22Rv1 (cell line): ENCODE measurements around the gene IMPDH1.
A peak's percentile ranks its signal among the peaks of the same experiment; 100 is the strongest.

Experiments used
- H3K27ac ChIP-seq: fragments of 450-650 bp; 2 replicates; pipeline ENCODE4 v1.5.1; 2017
- CTCF ChIP-seq: fragments of 450-650 bp; IDR thresholded peaks from 2 replicates; pipeline ENCODE4 v1.5.1; 2017; ENCODE audit warnings: mild to moderate bottlenecking
- ZFX ChIP-seq: fragments of 450-650 bp; IDR thresholded peaks from 2 replicates; pipeline ENCODE4 v1.6.1; 2017; ENCODE audit warnings: antibody characterized with exemption, borderline replicate concordance

The IMPDH1 gene

GRCh38 chr7:128357217-128357613, 52.6 kb downstream of the IMPDH1 start:
- H3K27ac ChIP-seq, result no peak overlapping the region
- TF ChIP-seq ZFX (no peak), CTCF (no peak)

- H3K27ac ChIP-seq, result no peak overlapping the region
- TF ChIP-seq ZFX, result no peak
- TF ChIP-seq CTCF, result no peak
Measured at GRCh38 chr7:128356546-128357216, 53.1 kb downstream of the IMPDH1 start.

- no peak for TF ChIP-seq CTCF
Measured at GRCh38 chr7:128353610-128354009, 56.2 kb downstream of the IMPDH1 start.

GRCh38 chr7:128353189-128353588, 56.6 kb downstream of the IMPDH1 start:
- TF ChIP-seq ZFX (no peak), CTCF (no peak)
- no peak overlapping the region for H3K27ac ChIP-seq

More at GRCh38 chr7:128353610-128354009, 56.2 kb downstream of the IMPDH1 start:
- H3K27ac ChIP-seq, result no peak overlapping the region

- TF ChIP-seq CTCF, result no peak
- no peak for TF ChIP-seq ZFX
- H3K27ac ChIP-seq, result no peak overlapping the region
Measured at GRCh38 chr7:128352636-128353035, 57.1 kb downstream of the IMPDH1 start.

- TF ChIP-seq ZFX (no peak), CTCF (peak; percentile 96)
- no peak overlapping the region for H3K27ac ChIP-seq
Measured at GRCh38 chr7:128352153-128352537, 57.6 kb downstream of the IMPDH1 start.

- no peak overlapping the region for H3K27ac ChIP-seq
- TF ChIP-seq ZFX, result no peak
- no peak for TF ChIP-seq CTCF
Measured at GRCh38 chr7:128351296-128352152, 58.3 kb downstream of the IMPDH1 start.
